HG02943 (cell line): ENCODE data around the gene CCDC88A.
"Not testable (repeated sequence)": the region's sequence is repeated elsewhere in the genome, so short reads cannot be mapped to it uniquely, and the experiment has no call there.

Source experiments
- ATAC-seq: cut with Tn5 transposase; IDR thresholded peaks from one replicate; pipeline ENCODE4 v1.9.1; 2021; ENCODE audit warnings: mild to moderate bottlenecking, low read depth, moderate library complexity; ENCODE audit not compliant: unreplicated experiment

Gene CCDC88A

DNA sequence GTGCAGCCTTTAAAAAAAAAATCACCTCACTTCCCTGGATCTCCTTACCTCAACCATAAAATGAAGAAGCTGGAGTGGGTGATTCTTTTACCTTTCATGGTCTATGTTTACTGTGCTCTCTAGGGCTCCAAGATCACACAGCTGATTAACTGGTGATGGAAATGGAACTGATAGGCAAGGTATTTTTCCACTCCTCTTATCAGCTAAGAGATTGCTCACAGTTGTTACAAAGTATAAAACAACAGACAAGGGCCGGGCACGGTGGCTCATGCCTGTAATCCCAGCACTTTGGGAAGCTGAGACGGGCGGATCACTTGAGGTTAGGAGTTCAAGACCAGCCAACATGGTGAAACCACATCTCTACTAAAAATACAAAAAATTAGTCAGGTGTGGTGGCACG lies 172.6 kb downstream of the CCDC88A start:
- no peak for ATAC-seq

- ATAC-seq = no peak
Observed at GRCh38 chr2:55245411-55245810, 174.2 kb downstream of the CCDC88A start.

- no peak for ATAC-seq
Observed at GRCh38 chr2:55242617-55243016, 177.0 kb downstream of the CCDC88A start.

- not testable (repeated sequence) for ATAC-seq
Observed at GRCh38 chr2:55241582-55241981, 178.1 kb downstream of the CCDC88A start.

DNA sequence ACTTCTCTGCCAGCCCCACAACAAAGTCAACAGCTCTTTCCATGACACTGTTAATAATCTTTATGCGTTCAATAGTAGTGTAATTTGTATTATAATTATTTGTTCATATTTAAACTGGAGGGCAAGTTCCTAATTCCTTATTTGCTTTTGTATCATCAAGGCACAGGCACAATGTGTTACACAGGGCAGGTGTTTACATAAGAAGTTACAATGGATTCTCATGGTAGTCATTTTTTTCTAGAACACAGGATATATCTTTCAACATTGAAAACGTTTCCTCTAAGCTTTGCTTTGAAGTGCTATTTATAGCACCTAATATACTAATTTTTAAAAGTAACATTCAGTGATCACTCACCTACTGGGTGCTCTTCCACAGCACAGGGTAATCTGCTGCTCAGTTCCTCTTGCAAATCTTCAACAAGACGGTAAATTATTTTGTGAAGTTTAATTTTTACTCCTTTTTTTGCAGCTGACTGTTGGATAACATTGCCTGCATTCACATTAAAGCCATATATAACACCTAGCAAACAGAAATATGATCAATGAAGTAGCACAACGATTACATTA lies 179.9 kb downstream of the CCDC88A start:
- ATAC-seq = no peak
